Uterus (tissue), 2 donors: ENCODE results near the gene RGS7.

Experiments
- CTCF ChIP-seq, 4 experiments: fragments of 200-600 bp in 2 of 4; fragments of 450-650 bp in 2 of 4; sonication (generic) in 2 of 4; IDR thresholded peaks; one replicate each; pipeline ENCODE4 v1.5.1; 2016 to 2019; ENCODE audit warnings: antibody characterized with exemption in 4 of 4, mild to moderate bottlenecking in 2 of 4, moderate library complexity in 1 of 4
- POLR2A ChIP-seq, 2 donors: fragments of 450-650 bp; IDR thresholded peaks; one replicate each; pipeline ENCODE4 v1.6.1; 2016; ENCODE audit warnings: antibody characterized with exemption in 2 of 2, mild to moderate bottlenecking in 1 of 2, moderate library complexity in 1 of 2

- TF ChIP-seq CTCF (IDR thresholded peaks at IDR 0.05): no peak
- no peak for TF ChIP-seq POLR2A (IDR thresholded peaks at IDR 0.05)
Observed at GRCh38 chr1:241229711-241230110, 127.3 kb downstream of the RGS7 start.
